NCI-H2196 treated with DMSO at 0.1 percent for 48 hours (cell line): ENCODE data around the gene GUCY1A1.

Experiments used
- DNase-seq: peaks from one replicate; lab custom pipeline; 2025; ENCODE audit not compliant: unreplicated experiment; lab: John Stamatoyannopoulos, UW

The GUCY1A1 gene

DNA sequence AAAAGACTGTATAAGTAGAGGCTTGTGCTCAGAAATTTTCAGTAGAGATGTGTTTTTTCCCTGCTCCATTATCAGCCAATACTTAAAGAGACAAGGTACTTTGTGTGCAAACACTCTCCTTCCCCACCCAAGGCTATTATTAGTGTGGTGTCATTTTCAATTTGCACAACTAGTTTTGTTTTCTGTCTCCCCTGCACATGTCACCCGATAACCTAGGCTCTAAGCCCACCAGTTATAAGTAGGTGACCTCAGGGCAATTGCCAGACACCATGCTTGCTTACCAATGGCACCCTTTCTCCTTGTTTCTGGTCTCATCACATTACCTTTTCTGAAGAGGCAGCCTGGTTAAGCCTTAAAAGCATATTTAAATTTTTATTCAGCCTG is 8.0 kb upstream of the GUCY1A1 start:
- DNase-seq = no peak

GRCh38 chr4:155659176-155659575 is 7.5 kb upstream of the GUCY1A1 start:
- DNase-seq = no peak

- no peak for DNase-seq
These were observed 6.2 kb upstream of the GUCY1A1 start for GRCh38 chr4:155660436-155660835.

GRCh38 chr4:155665054-155665453 is 1.6 kb upstream of the GUCY1A1 start:
- no peak for DNase-seq

DNA sequence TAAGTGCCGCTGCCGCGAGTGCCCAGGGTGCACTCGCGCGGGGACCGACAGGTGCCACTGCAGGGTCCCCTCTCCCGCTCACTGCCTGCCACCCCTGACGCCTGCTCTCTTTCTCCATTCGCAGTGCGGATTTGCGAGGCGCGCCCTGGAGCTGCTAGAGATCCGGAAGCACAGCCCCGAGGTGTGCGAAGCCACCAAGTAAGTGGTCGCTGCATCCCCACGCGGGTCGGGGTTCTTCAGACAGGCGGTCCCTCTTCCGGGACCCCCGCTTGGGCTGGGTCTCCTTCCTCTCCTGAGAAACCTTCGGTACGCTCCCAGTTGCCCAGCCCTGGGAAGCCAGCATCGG is 547 bp downstream of the GUCY1A1 start:
- no peak for DNase-seq

DNA sequence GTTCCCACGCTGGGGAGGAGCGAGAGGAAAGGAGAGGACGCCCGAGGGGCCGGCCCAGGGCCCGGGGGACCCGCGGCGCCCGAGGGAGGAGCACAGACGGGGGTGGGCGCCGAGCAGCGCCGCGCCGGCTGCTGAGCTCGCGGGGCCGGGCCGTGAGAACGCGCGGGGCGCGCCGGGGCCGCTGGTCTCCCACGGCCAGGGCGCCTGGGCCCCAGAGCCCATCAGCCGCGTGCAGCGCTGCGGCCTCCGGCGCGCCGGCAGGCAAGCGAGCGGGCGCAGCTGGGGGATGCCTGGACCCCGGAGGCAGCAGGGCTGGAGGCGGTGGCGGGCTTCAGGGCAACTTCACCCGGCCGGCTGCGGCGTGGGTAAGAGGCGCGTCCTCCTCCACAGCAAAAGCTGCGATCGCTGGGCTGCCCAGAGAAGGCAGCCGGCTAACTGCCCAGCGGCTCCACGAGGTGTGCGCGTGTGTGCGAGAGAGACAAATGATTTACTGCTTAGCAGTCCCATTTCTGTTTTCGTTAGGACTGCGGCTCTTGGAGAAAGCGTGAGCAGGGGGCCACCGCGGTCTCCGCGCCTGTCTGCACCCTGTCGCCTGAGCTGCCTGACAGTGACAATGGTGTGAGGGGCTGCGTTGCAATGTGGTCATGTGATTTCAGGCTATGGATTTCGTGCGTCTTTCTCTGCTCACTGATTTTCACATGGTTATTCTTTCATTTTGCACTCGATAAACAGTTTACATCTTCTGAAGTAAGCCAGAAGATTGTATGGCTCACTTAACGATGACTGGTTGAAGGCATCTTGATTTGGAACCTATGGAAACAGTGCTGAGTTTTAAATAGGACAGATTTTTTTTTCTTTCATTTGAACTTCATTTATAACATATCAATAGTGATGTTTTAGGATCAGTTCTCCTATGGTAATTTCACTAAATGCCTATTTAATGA is 1.2 kb downstream of the GUCY1A1 start:
- DNase-seq = no peak

GRCh38 chr4:155668707-155669220 is 2.1 kb downstream of the GUCY1A1 start:
- no peak for DNase-seq

DNA sequence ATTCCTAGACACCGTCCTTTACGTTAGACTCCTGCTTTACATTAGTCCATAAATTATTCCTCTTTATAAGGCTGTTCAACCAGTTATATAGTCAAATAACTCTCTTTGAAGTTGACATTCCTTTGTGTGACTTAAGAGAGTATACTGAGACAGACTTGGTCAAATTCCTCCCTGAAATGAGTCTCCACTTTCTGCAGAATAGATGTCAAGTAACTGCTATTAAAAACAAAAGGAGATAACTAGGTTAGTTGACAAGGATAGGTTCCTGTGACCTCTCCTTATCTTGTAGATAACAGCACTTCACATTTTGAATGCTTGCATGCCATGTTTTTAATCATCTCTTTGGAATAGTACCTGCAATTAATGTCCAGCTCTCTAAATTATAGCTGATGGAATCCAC is 5.7 kb downstream of the GUCY1A1 start:
- no peak for DNase-seq

DNA sequence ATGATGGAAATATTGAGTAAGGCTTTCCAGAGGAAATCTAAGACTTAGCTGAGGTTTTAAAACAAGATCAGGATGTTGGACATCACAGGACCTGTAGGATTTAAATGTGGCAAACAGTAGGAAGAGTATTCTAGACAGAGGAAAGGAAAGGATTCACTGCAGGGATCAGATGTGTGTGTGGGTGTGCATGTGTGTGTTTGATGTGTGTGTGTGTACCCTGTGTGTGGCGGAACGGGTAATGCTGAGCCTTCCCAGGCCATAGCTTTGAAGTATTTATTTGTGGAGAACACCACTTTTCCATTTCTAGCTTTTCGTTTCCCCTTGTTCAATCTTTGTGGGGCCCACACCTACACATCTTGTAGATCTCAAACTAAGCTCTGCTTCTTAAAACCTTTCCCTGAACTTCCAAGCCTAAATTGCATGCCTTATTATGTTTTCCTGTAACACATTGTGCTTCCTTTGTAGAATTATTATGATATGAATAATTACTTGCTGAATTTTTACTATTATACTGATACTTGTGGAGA is 6.9 kb downstream of the GUCY1A1 start:
- DNase-seq = no peak

GRCh38 chr4:155674669-155675071 is 8.0 kb downstream of the GUCY1A1 start:
- DNase-seq = no peak

DNA sequence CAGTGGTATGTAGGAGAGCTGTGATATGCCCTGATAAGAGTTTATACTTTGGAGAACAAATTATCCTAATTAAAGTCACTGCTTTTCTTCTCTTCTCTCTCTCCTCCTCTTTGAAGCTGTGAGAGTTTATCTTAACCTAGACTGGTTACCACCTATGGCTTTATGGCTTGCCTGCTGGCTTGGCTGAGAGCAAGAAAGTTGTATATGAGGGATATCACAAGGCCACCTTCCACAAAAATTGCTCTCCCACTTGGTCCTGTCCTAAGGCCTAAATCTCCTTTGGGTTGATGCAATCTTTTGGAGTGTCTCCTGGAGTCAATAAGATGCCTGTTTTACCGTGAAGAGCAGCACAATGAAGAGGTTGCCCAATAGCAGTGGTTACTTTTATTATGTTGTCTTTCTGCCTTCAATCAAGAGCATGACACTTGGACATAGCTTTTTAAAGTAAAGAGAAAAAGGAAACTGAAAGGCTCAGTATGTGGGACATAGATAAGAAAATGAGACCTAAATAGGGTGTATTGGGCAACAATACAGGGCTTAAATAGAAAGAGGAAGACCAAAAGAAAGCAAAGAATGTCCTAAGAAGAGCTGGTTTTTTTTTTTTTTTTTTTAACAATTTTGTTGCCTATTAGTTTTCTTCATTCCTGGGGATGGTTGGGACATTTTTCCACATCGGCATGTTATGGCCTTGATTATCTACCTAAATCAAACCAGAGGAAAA is 9.2 kb downstream of the GUCY1A1 start:
- DNase-seq = no peak

- no peak for DNase-seq
These were observed 9.8 kb downstream of the GUCY1A1 start for GRCh38 chr4:155676430-155676825.

DNA sequence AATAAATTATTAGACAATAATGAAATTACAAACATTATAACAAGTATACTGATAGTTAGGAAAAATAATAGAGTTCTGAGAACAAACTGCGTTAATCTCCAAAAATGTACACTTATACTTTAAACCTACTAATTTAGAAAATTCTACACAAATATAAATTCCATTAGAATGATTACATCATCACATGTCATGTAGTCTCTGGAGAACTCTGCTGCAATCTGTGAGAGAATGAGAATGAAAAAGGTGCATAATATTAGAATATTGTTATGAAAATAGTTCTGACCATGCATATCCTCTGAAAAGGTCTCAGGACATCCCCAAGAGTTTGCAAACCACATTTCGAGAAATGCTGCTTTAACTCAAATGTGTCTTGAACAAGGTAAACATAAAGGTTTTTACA is 11.4 kb downstream of the GUCY1A1 start:
- DNase-seq = no peak

DNA sequence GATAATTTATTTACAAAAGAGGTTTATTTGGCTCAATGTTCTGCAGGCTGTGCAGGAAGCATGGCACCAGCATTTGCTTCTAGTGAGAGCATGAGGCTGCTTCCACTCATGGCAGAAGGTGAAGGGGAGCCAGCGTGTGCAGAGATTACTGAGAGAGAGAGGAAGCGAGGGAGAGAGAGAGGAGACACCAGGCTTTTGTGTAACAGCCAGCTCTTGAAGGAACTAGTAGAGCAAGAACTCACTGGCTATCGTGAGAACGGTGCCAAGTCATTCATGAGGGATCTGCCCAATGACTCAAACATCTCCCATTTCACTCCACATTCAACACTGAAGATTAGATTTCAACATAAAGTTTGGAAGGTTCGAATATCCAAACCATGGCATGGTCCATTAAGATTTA is 12.7 kb downstream of the GUCY1A1 start:
- no peak for DNase-seq

DNA sequence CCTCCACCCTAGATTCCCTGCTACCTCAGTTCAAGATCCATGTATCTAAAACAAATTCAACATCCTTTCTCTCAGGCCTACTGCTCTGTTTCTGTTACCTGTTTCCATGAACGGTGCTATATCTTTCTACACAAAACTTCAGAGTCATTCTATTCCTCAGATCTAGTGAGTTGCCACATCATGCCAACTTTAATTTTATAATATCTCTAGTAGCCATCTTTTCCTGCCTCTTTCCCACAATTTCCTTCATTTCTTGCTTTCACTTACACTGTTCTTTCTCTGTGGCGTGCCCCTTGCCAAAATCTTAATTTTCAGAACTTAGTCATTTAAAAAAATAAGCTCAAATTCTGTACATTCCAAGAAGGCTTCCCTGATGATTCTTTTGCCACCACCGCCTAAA is 15.2 kb downstream of the GUCY1A1 start:
- no peak for DNase-seq

DNA sequence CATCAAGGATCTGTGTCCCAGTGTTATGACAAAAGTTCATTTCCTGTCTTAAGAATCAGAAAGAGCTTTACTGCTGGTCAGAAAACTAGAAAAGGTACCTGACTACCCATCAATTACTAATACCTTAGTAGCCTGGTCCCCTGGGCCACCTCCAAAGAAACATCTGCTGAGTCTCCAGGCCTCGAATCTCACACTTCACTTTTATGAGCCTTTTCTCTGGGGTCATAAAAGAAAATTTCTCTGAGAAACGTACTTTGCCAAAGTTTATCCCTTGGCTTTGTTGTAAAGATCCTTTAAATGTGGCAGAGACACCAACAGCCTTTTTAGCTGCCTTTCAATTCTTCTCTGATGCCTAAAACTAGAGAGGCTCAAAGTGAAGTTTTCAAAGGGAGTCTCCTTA is 17.8 kb downstream of the GUCY1A1 start:
- DNase-seq = no peak

DNA sequence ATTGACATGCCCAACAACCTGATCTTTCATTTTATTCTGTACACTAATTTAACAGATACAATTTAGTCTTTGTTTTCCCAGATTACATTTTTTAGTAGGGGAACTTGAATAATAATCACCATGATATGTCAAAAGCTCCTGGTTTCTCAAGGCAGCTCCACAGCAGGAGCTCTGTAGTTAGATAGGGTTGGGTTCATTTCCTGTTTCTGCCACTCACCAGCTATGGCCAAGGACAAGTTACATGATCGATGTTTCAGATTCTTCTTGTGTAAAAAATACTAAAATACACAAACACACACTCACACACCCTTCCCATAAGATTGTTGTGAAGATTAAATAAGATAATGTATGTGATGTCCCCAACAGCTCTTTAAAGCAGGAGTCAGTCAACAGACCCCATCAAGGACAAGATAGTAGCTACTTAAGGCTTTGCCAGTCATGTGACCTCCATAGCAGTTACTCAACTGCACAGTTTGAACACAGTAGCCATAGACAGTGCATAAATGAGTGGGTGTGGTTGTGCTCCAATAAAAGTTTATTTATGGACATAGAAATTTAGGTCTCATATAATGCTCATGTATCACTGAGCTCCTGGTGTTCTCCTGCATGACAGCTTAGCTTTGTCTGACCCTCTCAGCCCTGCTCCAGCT is 18.4 kb downstream of the GUCY1A1 start:
- no peak for DNase-seq

DNA sequence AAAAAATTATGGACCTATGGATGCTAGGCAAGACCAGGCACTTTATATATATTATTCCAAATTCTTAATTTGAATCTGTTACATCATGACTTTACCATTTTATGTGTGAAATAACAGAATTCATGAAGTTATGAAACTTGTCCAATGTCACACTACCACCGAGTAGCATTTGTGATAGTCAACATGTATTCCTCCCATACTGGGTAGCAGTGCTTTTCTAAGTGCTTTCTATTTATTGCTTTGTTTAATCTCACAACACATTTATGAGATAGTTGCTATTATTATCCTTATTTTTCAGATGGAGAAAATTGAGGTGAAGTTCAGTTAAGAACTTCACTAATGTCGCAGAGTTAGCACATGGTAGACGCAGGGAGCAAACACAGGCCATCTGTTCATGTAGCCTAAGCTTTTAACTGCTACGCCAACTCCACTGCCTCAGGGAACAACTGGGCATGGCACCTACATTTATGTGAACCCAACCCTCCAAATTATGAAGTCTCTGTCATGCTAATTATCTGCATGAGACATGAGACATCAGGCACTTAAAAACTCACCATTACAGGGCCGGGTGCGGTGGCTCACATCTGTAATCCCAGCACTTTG is 20.8 kb downstream of the GUCY1A1 start:
- no peak for DNase-seq

- no peak for DNase-seq
These were observed 21.6 kb downstream of the GUCY1A1 start for GRCh38 chr4:155688211-155688610.

- DNase-seq = no peak
These were observed 22.2 kb downstream of the GUCY1A1 start for GRCh38 chr4:155688860-155689259.
